Activated naive CD4-positive, alpha-beta T cell treated with Interleukin-2 at 50 U/mL for 16 hours (primary cell): Measurements from ENCODE around the gene FAM229B.
A peak's percentile ranks its signal among the peaks of the same experiment; 100 is the strongest.
"Not testable (repeated sequence)": the region's sequence is repeated elsewhere in the genome, so short reads cannot be mapped to it uniquely, and the experiment has no call there.

Experiments used
- DNase-seq: peaks from one replicate; pipeline ENCODE4 v3.0.0-alpha.2; 2020

The FAM229B gene, protein sequence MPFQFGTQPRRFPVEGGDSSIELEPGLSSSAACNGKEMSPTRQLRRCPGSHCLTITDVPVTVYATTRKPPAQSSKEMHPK

GRCh38 chr6:112087136-112087911 lies at the start of gene FAM229B, which contains the start of gene TUBE1:
Gene FAM229B (plus strand): TSS chr6:112087591. CDS start chr6:112099284, 11,693 bp downstream.
Gene TUBE1 (minus strand): TSS chr6:112087482. CDS start chr6:112087434, 48 bp downstream.
- peak; percentile 90 for DNase-seq

- DNase-seq, result no peak
Measured at GRCh38 chr6:112037783-112038216, 49.6 kb upstream of the FAM229B start.

- DNase-seq, result no peak
Measured at GRCh38 chr6:112038268-112038667, 49.1 kb upstream of the FAM229B start.

- no peak for DNase-seq
Measured at GRCh38 chr6:112038756-112039430, 48.5 kb upstream of the FAM229B start.

DNA sequence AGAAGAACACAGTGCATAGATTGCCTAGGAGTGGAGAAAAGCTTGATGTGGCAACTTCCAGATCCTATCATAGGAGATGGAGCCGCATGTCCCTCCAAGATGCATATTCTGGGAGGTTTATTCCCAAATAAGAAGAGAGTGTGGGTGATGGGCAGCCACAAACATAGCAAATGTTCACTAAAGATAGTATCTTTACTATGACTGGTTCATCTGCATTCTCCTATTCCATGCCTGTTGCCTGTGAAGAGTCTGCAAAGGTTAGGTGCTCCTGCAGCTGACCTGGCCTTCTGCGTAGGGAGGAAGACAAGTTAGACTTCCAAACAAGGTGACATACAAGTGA lies 48.0 kb upstream of the FAM229B start:
- no peak for DNase-seq

DNA sequence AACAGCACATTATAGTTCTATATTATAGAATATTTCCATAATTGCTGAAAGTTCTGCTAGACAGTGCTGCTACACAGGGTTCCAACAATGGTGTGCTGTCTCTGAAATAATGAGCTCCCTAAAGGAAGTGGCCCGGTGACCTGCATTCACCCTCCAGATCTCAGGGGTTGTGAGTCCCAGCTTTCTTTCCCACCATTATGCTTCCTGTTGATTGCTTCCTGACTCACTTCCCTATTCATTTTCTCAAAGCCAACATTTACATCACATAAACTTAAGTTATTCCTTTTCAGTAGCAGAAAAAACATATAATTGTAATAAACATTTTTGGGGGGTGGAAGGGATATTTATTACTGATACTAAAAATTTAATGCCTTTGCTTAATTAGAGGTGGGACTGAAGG lies 46.4 kb upstream of the FAM229B start:
- DNase-seq, result no peak

DNA sequence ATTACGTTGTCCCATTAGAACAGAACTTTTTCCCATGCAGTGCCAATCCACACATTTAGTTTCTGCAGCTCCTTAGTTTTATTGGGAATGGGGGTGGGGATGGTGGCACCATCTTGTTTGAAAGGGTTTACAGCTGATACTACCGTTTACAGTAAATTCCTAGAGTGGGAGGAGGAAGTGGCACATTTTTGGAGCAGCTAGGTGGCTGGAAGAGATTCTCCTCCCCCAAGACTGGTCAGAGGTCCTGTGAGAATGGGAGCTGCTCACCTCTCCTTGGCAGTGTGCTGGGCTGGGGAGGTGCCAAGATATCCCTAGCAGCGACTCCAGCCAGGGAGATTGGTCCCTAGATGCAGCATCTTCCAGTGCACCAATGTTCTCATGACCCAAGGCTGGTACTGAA lies 45.9 kb upstream of the FAM229B start:
- DNase-seq, result no peak

DNA sequence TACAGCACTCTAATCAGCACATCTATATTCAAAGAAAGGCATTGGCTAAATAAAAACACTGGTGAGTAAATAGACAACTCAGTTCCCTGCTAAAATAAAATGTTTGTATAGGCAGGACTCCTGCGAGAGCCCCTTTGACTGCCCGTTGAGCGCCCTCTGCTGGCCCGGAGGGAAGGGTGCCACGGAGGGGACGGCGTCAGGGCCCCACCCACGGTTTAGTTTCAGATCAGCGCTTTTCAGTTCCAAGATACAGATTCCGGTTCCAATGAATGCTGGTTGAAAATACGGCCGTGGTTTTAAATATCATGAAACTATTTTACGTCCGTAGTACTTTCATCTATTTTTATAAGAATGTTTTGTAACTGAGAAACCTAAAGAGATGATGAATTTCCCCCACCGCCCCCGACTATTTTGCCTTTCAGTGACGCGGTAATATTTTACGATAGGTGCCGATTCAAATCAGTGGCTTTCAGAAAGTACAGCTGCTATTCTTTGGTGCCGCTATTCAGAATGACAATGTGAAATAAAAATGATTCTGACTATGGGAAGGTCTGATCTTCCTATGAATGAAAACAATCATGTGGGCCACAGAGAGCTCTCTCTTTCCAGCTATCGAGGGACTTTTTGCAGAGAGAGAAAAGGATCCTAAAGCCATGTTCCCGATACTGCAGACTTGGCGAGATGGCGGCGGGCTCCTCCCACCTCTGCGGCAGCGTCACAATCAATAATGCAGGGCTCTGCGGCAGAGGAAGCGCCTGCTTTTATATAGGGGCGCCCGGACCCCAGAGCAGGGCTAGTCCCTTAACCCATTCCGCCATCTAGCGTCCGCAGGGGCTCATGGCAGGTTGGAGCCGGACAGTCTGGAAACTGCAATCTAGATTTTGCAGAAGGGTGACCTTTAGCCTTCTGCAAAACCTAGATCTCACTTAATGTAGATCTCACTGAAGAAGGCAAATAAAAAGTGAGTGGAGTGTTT lies 44.1 kb upstream of the FAM229B start:
- peak; percentile 90 for DNase-seq

- no peak for DNase-seq
Measured at GRCh38 chr6:112044196-112044595, 43.2 kb upstream of the FAM229B start.

DNA sequence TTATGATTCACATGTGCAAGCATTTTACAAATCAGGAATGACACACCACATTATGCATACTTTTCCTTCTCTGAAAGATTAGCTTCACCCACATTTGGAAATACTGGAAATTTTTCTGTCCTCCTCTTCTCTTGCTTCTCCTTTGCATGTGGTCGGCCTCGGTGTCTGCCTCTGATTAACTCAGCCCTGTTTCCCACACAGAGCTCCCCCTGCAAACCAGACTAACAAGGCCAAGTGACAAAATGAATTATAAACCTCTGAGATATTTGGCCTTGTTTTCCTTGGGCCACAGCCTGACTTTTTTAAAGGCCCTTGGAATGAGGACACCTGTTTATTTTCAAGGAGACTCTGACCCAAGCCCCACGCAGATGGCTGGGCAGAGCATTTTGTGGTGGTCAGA lies 42.5 kb upstream of the FAM229B start:
- no peak for DNase-seq

- not testable (repeated sequence) for DNase-seq
Measured at GRCh38 chr6:112047523-112047922, 39.9 kb upstream of the FAM229B start.

GRCh38 chr6:112049026-112049799 lies 38.2 kb upstream of the FAM229B start:
- DNase-seq, result no peak

DNA sequence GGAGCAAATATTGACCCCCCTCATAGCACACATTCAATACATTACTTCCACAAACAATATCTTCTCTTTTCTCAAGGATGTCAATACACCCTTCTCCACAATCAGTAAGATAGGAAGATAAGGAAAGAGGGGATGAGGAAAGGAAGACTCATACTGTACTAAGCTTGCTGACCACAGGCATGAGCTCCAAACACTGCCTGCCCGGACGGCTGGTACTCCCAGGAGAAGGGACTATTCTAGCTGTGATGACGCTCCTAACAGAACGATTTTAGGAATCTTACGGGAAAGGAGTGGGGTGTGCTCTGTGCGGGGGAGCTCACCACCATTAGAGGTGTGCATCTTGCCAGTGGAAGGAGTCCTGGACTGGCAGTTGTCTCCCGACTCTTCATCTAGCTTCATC lies 37.4 kb upstream of the FAM229B start:
- no peak for DNase-seq

DNA sequence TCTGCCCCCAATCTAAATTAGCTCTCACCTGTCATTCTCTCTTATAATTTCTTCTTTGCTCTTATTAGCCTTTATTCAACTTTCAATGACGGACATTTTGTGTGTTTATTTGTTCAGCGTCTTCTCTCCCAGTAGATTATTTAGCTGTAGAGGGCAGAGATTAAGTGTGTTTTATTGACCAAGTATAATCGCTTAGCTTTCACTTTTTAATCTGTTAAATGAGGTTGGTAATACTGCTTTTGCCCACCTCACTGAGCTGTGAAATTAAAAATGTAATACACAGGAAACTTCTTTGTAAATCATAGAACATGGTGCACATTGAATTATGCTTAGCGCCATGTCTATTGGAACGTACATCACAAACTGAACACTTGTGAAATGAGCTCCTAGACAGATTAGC lies 37.0 kb upstream of the FAM229B start:
- DNase-seq, result no peak

GRCh38 chr6:112051251-112051740 lies 36.1 kb upstream of the FAM229B start:
- not testable (repeated sequence) for DNase-seq

- no peak for DNase-seq
Measured at GRCh38 chr6:112054001-112054400, 33.4 kb upstream of the FAM229B start, which contains the start of gene CCN6. Gene CCN6 (plus strand): TSS chr6:112054104. CDS start chr6:112054358, 254 bp downstream.

DNA sequence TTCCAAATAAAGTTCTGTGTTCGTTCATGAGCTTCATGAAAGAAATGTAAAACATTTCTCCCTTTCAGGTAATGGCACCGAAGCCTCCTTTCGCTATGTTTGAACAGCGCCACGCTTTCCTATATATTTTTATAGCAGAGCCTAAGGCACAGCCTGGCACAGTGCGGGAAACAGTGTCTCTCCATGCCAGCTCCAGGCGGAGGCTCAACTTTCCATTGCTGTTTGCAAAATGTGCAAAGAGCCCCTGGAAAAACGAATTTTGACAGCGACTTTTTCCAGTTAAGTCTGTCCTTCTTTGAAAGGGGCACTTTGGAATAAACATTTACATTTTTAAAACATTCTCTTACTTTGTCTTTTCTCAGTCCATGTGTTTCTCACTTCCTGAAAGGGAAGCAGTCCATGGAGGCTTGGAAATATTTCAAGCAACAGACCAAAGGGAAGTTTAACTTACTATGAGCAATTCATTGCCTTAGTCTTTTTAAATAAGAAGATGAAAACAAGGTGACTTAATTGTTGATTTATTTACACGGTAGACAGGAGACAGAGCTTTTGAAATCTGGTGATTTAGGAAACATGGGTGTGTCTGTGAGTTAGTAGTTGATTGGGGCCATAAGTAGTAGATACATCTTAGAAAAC lies 32.7 kb upstream of the FAM229B start:
- DNase-seq, result no peak

DNA sequence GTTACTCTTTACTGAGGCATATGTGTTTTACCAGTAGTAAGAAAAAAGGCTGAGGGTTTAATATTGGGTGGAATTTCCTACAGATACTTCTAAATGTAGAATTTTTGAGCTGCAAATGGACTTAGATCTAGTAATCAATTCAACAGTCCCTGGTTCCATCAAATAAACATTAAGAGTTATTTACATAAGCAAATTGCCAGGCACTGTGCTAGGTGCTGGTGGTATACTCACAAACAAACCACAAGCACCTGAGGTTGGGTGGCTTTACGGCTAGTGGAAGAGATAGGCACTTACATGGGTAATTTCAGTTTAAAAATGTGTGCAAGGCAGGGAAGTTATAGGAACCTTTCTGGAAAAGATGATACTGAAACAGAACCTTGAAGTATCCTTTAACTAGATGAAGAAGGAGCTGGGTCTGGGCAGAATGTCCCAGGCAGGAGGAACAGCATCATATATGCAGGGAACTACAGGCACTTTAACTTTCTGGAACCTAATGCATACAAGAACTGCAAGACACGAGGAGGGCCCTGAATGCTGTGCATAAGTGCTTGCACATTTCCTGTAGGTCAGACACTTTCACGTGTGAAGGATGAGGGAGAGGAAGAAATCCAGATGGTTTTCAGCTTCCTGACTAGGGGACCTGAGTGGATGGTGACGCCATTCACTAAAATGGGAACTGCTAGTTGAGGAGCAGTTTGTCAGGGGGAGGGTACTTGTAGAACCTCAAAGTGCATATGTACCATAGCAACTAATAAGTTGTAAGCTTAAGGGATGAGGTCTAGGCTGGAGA lies 29.0 kb upstream of the FAM229B start:
- DNase-seq, result no peak

- no peak for DNase-seq
Measured at GRCh38 chr6:112061605-112062004, 25.8 kb upstream of the FAM229B start.

GRCh38 chr6:112062966-112063365 lies 24.4 kb upstream of the FAM229B start:
- no peak for DNase-seq
